GM18517 (cell line): ENCODE measurements around the gene HHATL.

Experiments
- ATAC-seq: cut with Tn5 transposase; IDR thresholded peaks from one replicate; pipeline ENCODE4 v1.9.1; 2021; ENCODE audit warnings: mild to moderate bottlenecking, moderate library complexity; ENCODE audit not compliant: unreplicated experiment

Gene HHATL

GRCh38 chr3:42667096-42667522, 35.5 kb downstream of the HHATL start:
- no peak for ATAC-seq

GRCh38 chr3:42666577-42666998, 36.0 kb downstream of the HHATL start:
- no peak for ATAC-seq

GRCh38 chr3:42666022-42666421, 36.6 kb downstream of the HHATL start:
- ATAC-seq, result no peak

- ATAC-seq, result no peak
Observed at GRCh38 chr3:42665050-42665878, 37.3 kb downstream of the HHATL start.

- ATAC-seq, result no peak
Observed at GRCh38 chr3:42664438-42664803, 38.2 kb downstream of the HHATL start.

GRCh38 chr3:42663581-42664437, 38.8 kb downstream of the HHATL start:
- no peak for ATAC-seq

GRCh38 chr3:42662813-42663535, 39.6 kb downstream of the HHATL start:
- no peak for ATAC-seq

- ATAC-seq, result no peak
Observed at GRCh38 chr3:42662037-42662812, 40.4 kb downstream of the HHATL start.

- no peak for ATAC-seq
Observed at GRCh38 chr3:42661593-42662022, 41.0 kb downstream of the HHATL start.

- ATAC-seq, result no peak
Observed at GRCh38 chr3:42660898-42661297, 41.7 kb downstream of the HHATL start.

- ATAC-seq, result no peak
Observed at GRCh38 chr3:42660131-42660715, 42.4 kb downstream of the HHATL start.

GRCh38 chr3:42659451-42660130, 43.0 kb downstream of the HHATL start:
- no peak for ATAC-seq

- no peak for ATAC-seq
Observed at GRCh38 chr3:42658771-42659390, 43.7 kb downstream of the HHATL start.

GRCh38 chr3:42658091-42658770, 44.4 kb downstream of the HHATL start:
- ATAC-seq, result no peak

GRCh38 chr3:42657675-42658074, 44.9 kb downstream of the HHATL start:
- ATAC-seq, result no peak

- no peak for ATAC-seq
Observed at GRCh38 chr3:42656680-42657610, 45.7 kb downstream of the HHATL start.

GRCh38 chr3:42655980-42656679, 46.5 kb downstream of the HHATL start:
- ATAC-seq, result no peak
